ENCODE results near the gene KCNJ16.

GRCh38 chr17:70157151-70157550, 82.1 kb downstream of the KCNJ16 start:
- TF ChIP-seq HDAC2 (IDR thresholded peaks at IDR 0.05) (no peak), EP300 (IDR thresholded peaks at IDR 0.05) (no peak), CTCF (IDR thresholded peaks at IDR 0.05) (no peak), POLR2A (IDR thresholded peaks at IDR 0.05; ENCODE audit: low read length) (no peak), MYC (IDR thresholded peaks at IDR 0.05; ENCODE audit: borderline replicate concordance, low read length) (no peak), BHLHE40 (IDR thresholded peaks at IDR 0.05; ENCODE audit: low read depth, low read length) (no peak), POLR2AphosphoS2 (conservative IDR thresholded peaks at IDR 0.05; ENCODE audit: low read length) (no peak)
- TF ChIP-seq, protein P1, sequence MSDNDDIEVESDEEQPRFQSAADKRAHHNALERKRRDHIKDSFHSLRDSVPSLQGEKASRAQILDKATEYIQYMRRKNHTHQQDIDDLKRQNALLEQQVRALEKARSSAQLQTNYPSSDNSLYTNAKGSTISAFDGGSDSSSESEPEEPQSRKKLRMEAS (IDR thresholded peaks at IDR 0.05), result no peak

Measured in A549 (cell line).